ENCODE measurements around the gene HBQ1.
"Not testable (repeated sequence)": the region's sequence is repeated elsewhere in the genome, so short reads cannot be mapped to it uniquely, and the experiment has no call there.

HBQ1 gene

GRCh38 chr16:160691-161190 lies 19.5 kb upstream of the HBQ1 start:
- DNase-seq (ENCODE audit: low read depth in 1 of 2, low spot score in 1 of 2) = no peak

GRCh38 chr16:162271-162991 lies 17.8 kb upstream of the HBQ1 start:
- DNase-seq (ENCODE audit: low read depth in 1 of 2, low spot score in 1 of 2) = no peak

GRCh38 chr16:163139-163538 lies 17.1 kb upstream of the HBQ1 start:
- DNase-seq (ENCODE audit: low read depth in 1 of 2, low spot score in 1 of 2) = not testable (repeated sequence)

- DNase-seq (ENCODE audit: low read depth in 1 of 2, low spot score in 1 of 2) = not testable (repeated sequence)
Measured at GRCh38 chr16:163696-164095, 16.6 kb upstream of the HBQ1 start.

GRCh38 chr16:164134-164823 lies 16.0 kb upstream of the HBQ1 start:
- DNase-seq (ENCODE audit: low read depth in 1 of 2, low spot score in 1 of 2) = not testable (repeated sequence)

- no peak for DNase-seq (ENCODE audit: low read depth in 1 of 2, low spot score in 1 of 2)
Measured at GRCh38 chr16:164827-165538, 15.3 kb upstream of the HBQ1 start.

- no peak for DNase-seq (ENCODE audit: low read depth in 1 of 2, low spot score in 1 of 2)
Measured at GRCh38 chr16:165539-166374, 14.5 kb upstream of the HBQ1 start, which contains the start of gene HBM. Gene HBM (plus strand): TSS chr16:165978. CDS start chr16:165998, 20 bp downstream.

GRCh38 chr16:166375-167121 lies 13.7 kb upstream of the HBQ1 start:
- no peak for DNase-seq (ENCODE audit: low read depth in 1 of 2, low spot score in 1 of 2)

GRCh38 chr16:167122-167690 lies 13.1 kb upstream of the HBQ1 start:
- no peak for DNase-seq (ENCODE audit: low read depth in 1 of 2, low spot score in 1 of 2)

GRCh38 chr16:168424-168823 lies 11.8 kb upstream of the HBQ1 start:
- no peak for DNase-seq (ENCODE audit: low read depth in 1 of 2, low spot score in 1 of 2)

- DNase-seq (ENCODE audit: low read depth in 1 of 2, low spot score in 1 of 2) = no peak
Measured at GRCh38 chr16:169014-169413, 11.2 kb upstream of the HBQ1 start.

GRCh38 chr16:170088-170507 lies 10.2 kb upstream of the HBQ1 start:
- not testable (repeated sequence) for DNase-seq (ENCODE audit: low read depth in 1 of 2, low spot score in 1 of 2)

GRCh38 chr16:170788-171187 lies 9.5 kb upstream of the HBQ1 start:
- DNase-seq (ENCODE audit: low read depth in 1 of 2, low spot score in 1 of 2) = no peak

- not testable (repeated sequence) for DNase-seq (ENCODE audit: low read depth in 1 of 2, low spot score in 1 of 2)
Measured at GRCh38 chr16:172374-172941, 7.8 kb upstream of the HBQ1 start, which contains the start of gene HBA2. Gene HBA2 (plus strand): TSS chr16:172876. CDS start chr16:172913, 37 bp downstream.

- not testable (repeated sequence) for DNase-seq (ENCODE audit: low read depth in 1 of 2, low spot score in 1 of 2)
Measured at GRCh38 chr16:173211-173854, 6.9 kb upstream of the HBQ1 start.

GRCh38 chr16:173928-174769 lies 6.1 kb upstream of the HBQ1 start:
- not testable (repeated sequence) for DNase-seq (ENCODE audit: low read depth in 1 of 2, low spot score in 1 of 2)

- DNase-seq (ENCODE audit: low read depth in 1 of 2, low spot score in 1 of 2) = no peak
Measured at GRCh38 chr16:175011-175949, 5.0 kb upstream of the HBQ1 start.

Data from stimulated activated CD4-positive, alpha-beta T cell treated with anti-CD3 and anti-CD28 coated beads, Interleukin-15, amount 100 ng/mL, for 1 hour (primary cell).